Stimulated activated CD8-positive, alpha-beta memory T cell treated with anti-CD3 and anti-CD28 coated beads, Interleukin-4, amount 100 ng/mL, for 4 hours (primary cell): Measurements from ENCODE around the gene CYP26A1.
"Not testable (repeated sequence)": the region's sequence is repeated elsewhere in the genome, so short reads cannot be mapped to it uniquely, and the experiment has no call there.

ENCODE experiments used
- DNase-seq, 2 donors: peaks; one replicate each; pipeline ENCODE4 v3.0.0-alpha.2; 2020; ENCODE audit warnings: low read depth in 2 of 2, low spot score in 1 of 2

The CYP26A1 gene

GRCh38 chr10:93079663-93080349 lies 6.1 kb downstream of the CYP26A1 start:
- no peak for DNase-seq

GRCh38 chr10:93080350-93081046 lies 6.8 kb downstream of the CYP26A1 start:
- peak; percentile 6 to 7 for DNase-seq

- no peak for DNase-seq
Measured at GRCh38 chr10:93081318-93081717, 7.6 kb downstream of the CYP26A1 start.

GRCh38 chr10:93081834-93082233 lies 8.1 kb downstream of the CYP26A1 start:
- DNase-seq, result no peak

- no peak for DNase-seq
Measured at GRCh38 chr10:93083743-93084539, 10.2 kb downstream of the CYP26A1 start.

- no peak for DNase-seq
Measured at GRCh38 chr10:93085272-93085859, 11.7 kb downstream of the CYP26A1 start.

- DNase-seq, result no peak
Measured at GRCh38 chr10:93086289-93086688, 12.6 kb downstream of the CYP26A1 start.

GRCh38 chr10:93087846-93088245 lies 14.2 kb downstream of the CYP26A1 start:
- no peak for DNase-seq

GRCh38 chr10:93088466-93088865 lies 14.8 kb downstream of the CYP26A1 start:
- DNase-seq, result no peak

GRCh38 chr10:93090619-93091018 lies 16.9 kb downstream of the CYP26A1 start:
- no peak for DNase-seq

GRCh38 chr10:93091960-93092359 lies 18.3 kb downstream of the CYP26A1 start:
- no peak for DNase-seq

GRCh38 chr10:93095225-93095624 lies 21.5 kb downstream of the CYP26A1 start:
- no peak for DNase-seq

GRCh38 chr10:93096901-93097300 lies 23.2 kb downstream of the CYP26A1 start:
- DNase-seq, result no peak

- no peak for DNase-seq
Measured at GRCh38 chr10:93097386-93097785, 23.7 kb downstream of the CYP26A1 start.

- no peak for DNase-seq
Measured at GRCh38 chr10:93098816-93099215, 25.1 kb downstream of the CYP26A1 start.

- DNase-seq, result no peak
Measured at GRCh38 chr10:93099670-93100069, 26.0 kb downstream of the CYP26A1 start.

- DNase-seq, result not testable (repeated sequence)
Measured at GRCh38 chr10:93101148-93101547, 27.5 kb downstream of the CYP26A1 start.

- DNase-seq, result no peak
Measured at GRCh38 chr10:93103953-93104352, 30.3 kb downstream of the CYP26A1 start.

- no peak for DNase-seq
Measured at GRCh38 chr10:93106631-93107072, 33.0 kb downstream of the CYP26A1 start.

GRCh38 chr10:93110472-93111146 lies 36.9 kb downstream of the CYP26A1 start:
- no peak for DNase-seq

- DNase-seq, result no peak
Measured at GRCh38 chr10:93113042-93113441, 39.3 kb downstream of the CYP26A1 start.
